HG03103 (cell line): ENCODE results near the gene MALRD1.
"Not testable (repeated sequence)": the region's sequence is repeated elsewhere in the genome, so short reads cannot be mapped to it uniquely, and the experiment has no call there.

Experiments used
- ATAC-seq: cut with Tn5 transposase; IDR thresholded peaks from one replicate; pipeline ENCODE4 v1.9.1; 2021; ENCODE audit warnings: low read depth; ENCODE audit not compliant: unreplicated experiment

Gene MALRD1

DNA sequence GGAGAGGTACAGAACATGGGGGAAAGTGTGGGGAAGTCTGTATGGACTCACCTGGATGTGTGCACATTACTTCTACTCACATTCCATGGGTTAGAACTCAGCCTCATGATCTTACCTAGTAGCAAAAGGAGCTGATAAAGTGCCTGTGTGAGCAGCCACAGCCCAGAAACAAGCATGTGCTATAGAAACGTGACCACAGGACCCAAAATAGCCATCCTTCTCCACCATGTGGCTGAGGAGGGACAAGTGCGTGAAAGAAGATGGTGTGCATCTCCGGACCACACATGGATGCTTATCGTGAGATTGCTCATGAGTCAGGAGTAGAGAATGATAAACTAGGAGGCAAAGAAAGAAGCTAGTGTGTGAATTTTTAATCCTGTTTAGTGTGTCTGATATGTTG lies 431.3 kb downstream of the MALRD1 start:
- ATAC-seq: no peak

DNA sequence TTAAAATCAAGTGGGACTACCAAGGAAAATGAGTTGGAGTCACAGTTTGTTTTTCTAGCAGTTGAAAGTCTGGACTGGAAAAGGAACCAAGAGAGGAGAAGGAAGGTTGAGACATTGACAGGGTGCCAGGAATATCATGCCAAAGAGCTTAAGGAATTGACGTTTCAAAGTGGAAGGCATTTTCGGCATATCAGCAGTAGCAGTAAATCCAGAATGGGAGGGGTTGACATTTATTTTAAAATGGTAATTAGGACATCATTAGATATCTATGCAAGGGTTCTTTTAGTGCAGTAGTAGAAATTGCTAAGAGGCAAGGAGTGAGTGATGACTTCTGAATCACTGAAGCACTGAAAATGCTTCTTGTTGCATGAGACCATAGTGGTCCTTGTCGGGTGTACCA lies 431.8 kb downstream of the MALRD1 start:
- ATAC-seq: no peak

GRCh38 chr10:19483421-19483820 lies 434.8 kb downstream of the MALRD1 start:
- ATAC-seq: no peak

GRCh38 chr10:19488592-19489280 lies 440.1 kb downstream of the MALRD1 start:
- no peak for ATAC-seq

DNA sequence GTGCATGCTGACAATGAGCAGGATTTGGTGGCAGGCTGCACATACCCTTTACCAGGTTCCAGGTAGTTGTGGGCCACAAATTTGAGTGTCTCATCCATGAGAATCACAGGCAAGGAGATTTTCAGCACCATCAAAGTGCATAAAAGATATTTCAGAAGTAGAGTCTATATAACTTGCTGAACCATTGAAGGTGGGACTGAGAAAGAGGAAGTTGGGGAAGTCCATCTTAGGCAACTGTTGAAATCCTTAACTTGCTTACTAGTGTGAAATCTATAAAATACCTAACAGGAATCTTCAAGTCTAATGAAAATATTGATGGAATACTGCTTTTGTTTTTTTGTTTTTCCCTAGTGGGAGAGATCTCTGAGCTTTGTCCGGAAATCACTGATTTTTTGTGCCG lies 442.6 kb downstream of the MALRD1 start:
- ATAC-seq: no peak

DNA sequence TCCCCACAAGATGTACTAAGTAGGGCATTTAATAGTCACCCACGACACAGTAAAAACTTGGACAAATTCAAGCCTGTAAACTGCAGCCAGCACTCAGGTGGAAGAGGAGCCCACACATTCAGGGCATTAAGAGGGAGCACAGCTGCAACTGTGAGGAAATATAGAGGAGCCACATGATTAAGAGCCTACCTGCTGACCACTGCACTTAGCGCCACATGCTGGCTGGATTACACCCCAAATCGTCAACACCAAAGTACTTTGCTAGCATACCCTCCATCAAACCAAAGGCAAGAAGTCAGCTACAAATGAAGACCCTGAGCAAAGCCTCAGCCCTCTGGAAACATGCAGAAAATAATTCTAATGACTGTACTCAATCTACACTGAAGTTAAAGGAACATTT lies 445.3 kb downstream of the MALRD1 start:
- no peak for ATAC-seq

DNA sequence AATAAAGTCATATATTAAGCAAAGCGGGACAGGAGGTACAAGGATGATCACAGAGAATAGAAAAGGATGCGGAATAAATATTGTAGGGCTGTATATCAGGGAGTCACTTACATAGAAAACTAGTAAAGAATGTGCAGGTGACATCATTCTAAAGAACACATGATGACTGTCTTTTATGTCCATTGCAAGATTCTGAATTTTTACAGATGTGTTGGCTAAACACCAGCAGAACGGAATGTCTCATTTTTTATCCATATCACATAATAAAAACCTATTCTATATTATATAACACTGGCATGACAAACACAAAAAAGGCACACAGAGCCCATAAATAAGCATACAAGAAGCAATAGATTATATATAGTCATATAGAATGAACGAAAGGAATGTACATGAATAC lies 448.4 kb downstream of the MALRD1 start:
- ATAC-seq: no peak

DNA sequence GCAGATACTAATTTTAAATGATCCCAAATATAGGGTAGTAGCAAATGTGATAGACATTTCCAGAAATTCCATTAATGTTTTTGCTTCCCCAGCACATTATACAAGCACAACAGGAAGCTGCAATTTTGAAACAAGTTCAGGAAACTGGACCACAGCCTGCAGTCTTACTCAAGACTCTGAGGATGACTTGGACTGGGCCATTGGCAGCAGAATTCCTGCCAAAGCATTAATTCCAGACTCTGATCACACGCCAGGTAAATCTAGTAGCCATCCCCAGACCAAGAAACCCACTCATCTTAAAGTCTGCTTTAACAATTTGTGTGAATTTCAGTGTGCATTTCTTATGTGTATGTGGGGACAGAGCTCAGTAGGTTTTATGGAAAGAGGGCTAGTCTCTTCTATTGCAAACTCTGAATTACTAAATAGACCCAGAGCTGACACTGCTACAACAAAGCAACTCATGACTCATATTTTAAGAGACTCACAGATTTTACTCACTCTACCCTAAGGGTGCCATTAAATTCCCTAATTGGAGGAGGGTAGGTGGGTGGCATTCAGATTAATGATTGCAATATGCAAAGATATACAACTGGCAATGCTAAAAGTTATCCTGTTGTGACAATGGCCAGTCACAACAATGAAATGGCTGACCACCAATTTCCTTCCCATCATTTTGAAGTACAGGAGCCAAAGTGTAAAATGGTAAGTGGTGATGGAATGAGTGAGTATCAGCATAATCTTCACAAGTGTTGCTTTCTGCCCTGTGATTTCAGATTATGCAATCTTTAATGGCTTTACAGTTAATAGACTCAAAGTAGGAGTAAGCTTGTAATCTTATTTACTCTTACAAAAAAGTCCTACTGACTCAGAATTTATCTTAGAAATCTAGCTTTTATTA lies 450.0 kb downstream of the MALRD1 start:
- ATAC-seq: no peak

DNA sequence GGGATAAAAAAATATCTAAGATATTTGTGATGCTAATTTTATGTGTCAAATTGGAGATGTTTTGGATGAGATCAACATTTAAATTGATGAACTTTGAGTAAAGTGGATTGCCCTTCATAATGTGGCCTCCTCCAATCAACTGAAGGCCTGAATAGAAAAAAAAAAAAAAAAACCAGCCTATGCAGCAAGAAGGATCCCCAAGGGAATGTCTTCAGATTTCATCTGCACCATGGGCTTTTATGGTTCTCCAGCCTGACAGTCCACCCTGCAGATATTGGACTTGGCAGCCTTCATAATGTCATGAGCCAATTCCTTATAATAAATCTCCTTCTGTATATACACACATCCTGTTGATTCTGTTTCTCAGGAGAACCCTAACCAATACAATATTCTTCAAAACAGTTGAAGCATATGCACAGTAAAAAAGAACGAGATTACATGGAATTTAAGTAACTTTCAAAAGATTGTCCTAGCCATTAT lies 450.7 kb downstream of the MALRD1 start:
- no peak for ATAC-seq

- no peak for ATAC-seq
Measured at GRCh38 chr10:19500959-19501358, 452.4 kb downstream of the MALRD1 start.

DNA sequence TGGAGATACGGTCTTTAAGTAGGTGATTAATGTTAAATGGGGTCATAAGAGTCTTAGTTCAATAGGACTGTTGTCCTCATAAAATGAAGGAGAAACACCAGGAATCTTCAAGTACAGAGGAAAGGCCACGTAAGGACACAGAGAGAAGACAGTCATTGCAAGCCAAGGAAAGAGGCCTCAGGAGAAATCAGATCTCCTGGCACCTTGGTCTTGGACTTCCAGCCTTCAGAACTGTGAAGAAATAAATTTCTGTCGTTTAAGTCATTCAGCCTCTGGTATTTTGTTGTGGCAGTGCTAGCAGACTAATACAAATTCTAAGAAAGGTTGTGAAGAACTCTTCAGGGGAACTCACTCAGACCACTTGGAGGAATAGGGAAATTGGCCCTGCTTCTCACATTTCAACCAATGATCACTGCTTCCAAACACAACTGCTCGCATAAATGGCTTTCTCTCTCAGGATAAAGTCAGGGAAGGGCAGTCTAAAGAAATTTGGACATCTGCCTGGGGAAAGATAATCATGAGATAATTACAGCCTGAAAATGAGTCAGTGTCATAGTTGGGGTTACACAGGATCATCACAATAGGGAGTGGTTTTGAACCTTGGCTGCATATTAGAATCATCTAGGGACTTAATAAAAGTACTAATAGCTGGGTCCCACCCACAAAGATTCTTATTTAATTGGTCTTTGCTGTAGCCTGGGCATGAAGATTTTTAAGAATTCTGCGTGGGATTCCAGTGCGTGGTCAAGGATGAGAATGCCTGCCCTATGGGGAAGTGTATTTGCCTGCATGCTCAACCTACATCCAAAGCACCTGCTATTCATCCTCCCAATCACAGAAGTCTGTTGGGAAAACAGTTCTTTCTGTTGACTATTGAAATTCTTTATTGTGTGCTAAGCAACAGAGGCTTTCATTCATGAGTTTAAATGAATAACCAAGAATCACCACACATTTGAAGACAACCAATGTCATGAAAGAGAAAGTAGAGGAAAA lies 457.0 kb downstream of the MALRD1 start:
- ATAC-seq: no peak

DNA sequence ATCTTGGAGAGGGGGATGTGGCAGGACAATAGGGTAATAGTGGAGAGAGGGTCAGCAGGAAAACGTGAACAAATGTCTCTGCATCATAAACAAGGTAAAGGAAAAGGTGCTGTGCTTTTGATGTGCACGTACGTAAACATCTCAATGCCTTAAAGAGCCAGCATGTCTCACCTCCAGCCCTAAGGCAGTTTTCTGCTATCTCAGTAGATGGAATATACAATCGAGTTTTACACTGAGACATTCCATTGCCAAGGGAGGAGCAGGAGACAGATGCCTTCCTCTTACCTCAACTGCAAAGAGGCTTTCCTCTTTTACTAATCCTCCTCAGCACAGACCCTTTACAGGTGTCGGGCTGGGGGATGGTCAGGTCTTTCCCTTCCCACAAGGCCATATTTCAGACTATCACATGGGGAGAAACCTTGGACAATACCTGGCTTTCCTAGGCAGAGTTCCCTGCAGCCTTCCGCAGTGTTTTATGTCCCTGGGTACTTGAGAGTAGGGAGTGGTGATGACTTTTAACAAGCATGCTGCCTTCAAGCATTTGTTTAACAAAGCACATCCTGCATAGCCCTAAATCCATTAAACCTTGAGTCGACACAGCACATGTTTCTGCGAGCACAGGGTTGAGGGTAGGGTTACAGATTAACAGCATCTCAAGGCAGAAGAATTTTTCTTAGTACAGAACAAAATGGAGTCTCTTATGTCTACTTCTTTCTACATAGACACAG lies 461.6 kb downstream of the MALRD1 start:
- ATAC-seq: not testable (repeated sequence)

GRCh38 chr10:19518109-19518508 lies 469.5 kb downstream of the MALRD1 start:
- no peak for ATAC-seq

DNA sequence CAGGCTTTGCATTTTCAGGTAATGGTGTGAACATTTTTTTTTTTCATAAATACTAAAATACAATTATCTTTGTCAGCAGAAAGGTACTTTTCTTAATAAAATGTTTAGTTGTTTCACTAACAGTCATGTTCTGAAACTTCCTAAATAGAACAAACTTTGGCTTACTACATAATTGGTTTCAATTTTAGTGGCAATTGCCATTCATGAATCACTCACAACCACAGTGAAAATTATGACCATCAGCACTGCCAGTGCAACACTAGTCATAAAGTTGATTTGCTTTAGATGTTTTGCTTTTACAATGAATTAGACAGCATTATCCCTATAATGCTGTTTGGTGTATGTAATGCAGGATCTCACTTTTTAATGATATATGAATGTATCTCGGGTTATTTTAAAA lies 470.0 kb downstream of the MALRD1 start:
- no peak for ATAC-seq

DNA sequence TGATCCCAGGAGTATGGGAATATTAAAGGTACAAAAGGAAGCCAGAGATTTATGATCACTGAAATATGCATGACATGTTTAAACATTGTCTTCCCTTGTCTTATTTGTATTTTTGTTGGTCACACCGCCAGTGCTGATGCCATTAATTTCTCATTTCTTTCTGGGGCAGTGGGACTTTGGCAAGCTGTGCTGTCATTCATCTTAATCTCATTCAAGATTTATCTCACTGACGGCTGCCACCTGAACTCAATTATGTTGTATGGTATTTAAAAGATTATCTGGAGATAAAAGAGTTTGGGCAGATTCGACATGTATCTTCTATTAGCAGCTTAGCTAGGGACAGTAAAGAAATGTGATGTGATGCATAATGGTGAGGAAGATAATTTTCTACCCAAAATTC lies 482.7 kb downstream of the MALRD1 start:
- no peak for ATAC-seq

GRCh38 chr10:19532411-19532810 lies 483.8 kb downstream of the MALRD1 start:
- ATAC-seq: no peak

- ATAC-seq: no peak
Measured at GRCh38 chr10:19541299-19541698, 492.7 kb downstream of the MALRD1 start.

GRCh38 chr10:19546224-19546623 lies 497.6 kb downstream of the MALRD1 start:
- no peak for ATAC-seq

GRCh38 chr10:19549503-19549902 lies 500.9 kb downstream of the MALRD1 start:
- no peak for ATAC-seq

- ATAC-seq: no peak
Measured at GRCh38 chr10:19556666-19557065, 508.1 kb downstream of the MALRD1 start.
